HCT116 (cell line): ENCODE results near the gene POLR1B. TPM values are rescaled to one million over a fixed set of nuclear protein-coding genes. Genes with fewer than 3 reads are reported as not detected.
"Not testable (repeated sequence)": the region's sequence is repeated elsewhere in the genome, so short reads cannot be mapped to it uniquely, and the experiment has no call there.

Source experiments
- ATAC-seq: fragments of 200-7000 bp; cut with Tn5 transposase; 2 replicates; pipeline ENCODE4 v1.9.1; 2020; ENCODE audit warnings: mild to moderate bottlenecking, moderate library complexity
- BruUV-seq: library from RNA; stranded (reverse); fragments of 400-500 nt; replicated peaks from 2 replicates; lab custom pipeline; 2021; lab: Mats Ljungman, UMichigan
- CTCF ChIA-PET: fragments of 300-600 bp; sonication (Branson Sonifier 250); formaldehyde crosslinking; loops from one replicate; lab custom pipeline; 2021; ENCODE audit warnings: antibody characterized with exemption; lab: Charles Lee
- POLR2A ChIA-PET: fragments of 300-600, 350-600 bp; sonication (Branson Sonifier 250); formaldehyde crosslinking; loops from one replicate; lab custom pipeline; 2021; ENCODE audit warnings: antibody characterized with exemption; lab: Charles Lee
- RAD21 ChIA-PET, 2 experiments: fragments of 300-600 bp; sonication (Branson Sonifier 250); formaldehyde crosslinking; loops; one replicate each; lab custom pipeline; 2023; ENCODE audit warnings: low total read pairs in 2 of 2; ENCODE audit not compliant: uncharacterized antibody in 2 of 2, unreplicated experiment in 2 of 2, low non-redundant PET in 1 of 2; lab: Charles Lee
- DNase-seq: peaks from one replicate; pipeline ENCODE4 v3.0.0-alpha.2; 2010; ENCODE audit warnings: low read depth, low spot score
- H2AFZ ChIP-seq: fragments of 200-600 bp; shearing (Covaris generic), sonication (generic); 2 replicates; pipeline ENCODE4 v1.6.1; 2017; ENCODE audit warnings: low read depth, mixed run types, mixed read lengths, antibody characterized with exemption, low read length; ENCODE audit not compliant: poor library complexity, severe bottlenecking
- H3K27ac ChIP-seq: 2 replicates; pipeline ENCODE4 v1.5.1; 2012; ENCODE audit warnings: low read depth, low read length
- H3K27me3 ChIP-seq: fragments of 200-600 bp; sonication (generic); 2 replicates; pipeline ENCODE4 v1.6.1; 2016; ENCODE audit warnings: mixed run types, low read length, mixed read lengths; ENCODE audit not compliant: insufficient read depth
- H3K36me3 ChIP-seq, 2 experiments: fragments of 200-500 bp in 1 of 2; fragments of 200-600 bp in 1 of 2; sonication (Bioruptor generic) in 1 of 2; sonication (generic) in 1 of 2; 2 replicates each; pipeline versions ENCODE4 v1.5.1 to v1.6.1; 2014 to 2016; ENCODE audit warnings: low read length in 2 of 2, inconsistent platforms in 1 of 2, mixed read lengths in 1 of 2, mixed run types in 1 of 2; ENCODE audit not compliant: insufficient read depth in 2 of 2, control insufficient read depth in 1 of 2
- H3K4me1 ChIP-seq, 2 experiments: fragments of 200-600 bp in 1 of 2; sonication (generic) in 1 of 2; 2 replicates each; pipeline versions ENCODE4 v1.5.1 to v1.6.1; 2012 to 2017; ENCODE audit warnings: low read length in 2 of 2, inconsistent platforms in 1 of 2, mild to moderate bottlenecking in 1 of 2, mixed read lengths in 1 of 2, mixed run types in 1 of 2, moderate library complexity in 1 of 2; ENCODE audit not compliant: insufficient read depth in 2 of 2, control insufficient read depth in 1 of 2
- H3K4me2 ChIP-seq: fragments of 200-600 bp; sonication (generic); 2 replicates; pipeline ENCODE4 v1.6.1; 2017; ENCODE audit warnings: mixed run types, low read length, mixed read lengths
- H3K4me3 ChIP-seq, 2 experiments: fragments of 200-600 bp in 1 of 2; sonication (generic) in 1 of 2; replicated peaks in 1 of 2; 2 replicates each; pipeline ENCODE4 v1.5.1; 2011 to 2016; ENCODE audit warnings: low read length in 2 of 2, control low read depth in 1 of 2, low read depth in 1 of 2, mild to moderate bottlenecking in 1 of 2, mixed read lengths in 1 of 2, mixed run types in 1 of 2
- H3K79me2 ChIP-seq: fragments of 200-600 bp; sonication (generic); 2 replicates; pipeline ENCODE4 v1.6.1; 2017; ENCODE audit warnings: mild to moderate bottlenecking, mixed run types, low read length, moderate library complexity, mixed read lengths; ENCODE audit not compliant: insufficient read depth
- H3K9ac ChIP-seq: fragments of 200-600 bp; sonication (generic); 2 replicates; pipeline ENCODE4 v1.6.1; 2016; ENCODE audit warnings: low read length, mixed read lengths
- H3K9me2 ChIP-seq: fragments of 200-600 bp; sonication (generic), shearing (Covaris generic); 2 replicates; pipeline ENCODE4 v1.6.1; 2017; ENCODE audit warnings: mixed run types, mild to moderate bottlenecking, moderate library complexity; ENCODE audit not compliant: insufficient read depth
- H3K9me3 ChIP-seq, 2 experiments: fragments of 200-500 bp in 1 of 2; fragments of 200-600 bp in 1 of 2; sonication (Bioruptor generic) in 1 of 2; sonication (generic) in 1 of 2; 2 replicates each; pipeline ENCODE4 v1.6.1; 2014 to 2017; ENCODE audit warnings: low read length in 2 of 2, mixed read lengths in 2 of 2, inconsistent platforms in 1 of 2, low read depth in 1 of 2, mild to moderate bottlenecking in 1 of 2, mixed run types in 1 of 2, moderate library complexity in 1 of 2; ENCODE audit not compliant: control insufficient read depth in 1 of 2, insufficient read depth in 1 of 2
- H4K20me1 ChIP-seq: fragments of 200-600 bp; sonication (generic), shearing (Covaris generic); 2 replicates; pipeline ENCODE4 v1.6.1; 2017; ENCODE audit warnings: mixed run types, mild to moderate bottlenecking, moderate library complexity; ENCODE audit not compliant: insufficient read depth
- JUND ChIP-seq: IDR thresholded peaks from 2 replicates; pipeline ENCODE4 v1.6.1; 2012
- SIN3A ChIP-seq: IDR thresholded peaks from 2 replicates; pipeline ENCODE4 v1.6.1; 2012; ENCODE audit warnings: low read depth
- YY1 ChIP-seq: IDR thresholded peaks from 2 replicates; pipeline ENCODE4 v1.6.1; 2011; ENCODE audit warnings: low read length, low read depth, moderate library complexity, mild to moderate bottlenecking; ENCODE audit not compliant: insufficient replicate concordance; ENCODE audit errors: extremely low read depth
- ZBTB33 ChIP-seq: IDR thresholded peaks from 2 replicates; pipeline ENCODE4 v1.6.1; 2011; ENCODE audit warnings: mild to moderate bottlenecking, low read length, moderate library complexity; ENCODE audit not compliant: insufficient replicate concordance; ENCODE audit errors: extremely low read depth
- intact Hi-C: fragments of 100-400 bp; cut with micrococcal nuclease; formaldehyde crosslinking; loops from 2 replicates; pipeline ENCODE4 v1.10.0; 2022
- total RNA-seq: library from RNA; stranded (reverse); gene quantifications from one replicate; pipeline ENCODE4 v1.2.1, GENCODE V29; 2021; ENCODE audit not compliant: unreplicated experiment

Gene POLR1B
- total RNA-seq, 1 experiment from 2014 or later, result 57.7 TPM

- no TSS peak for BruUV-seq
- Histone ChIP-seq H4K20me1 (peaks cover 10% of the 10 kb centered on the region; the same call in 1 of the 2 replicates), H3K27ac (no peak overlapping the region), H3K9me2 (no peaks in the 10 kb centered on the region), H3K4me2 (no peak overlapping the region), H3K4me1 (no peaks in the 10 kb centered on the region), H3K27me3 (no peaks in the 10 kb centered on the region), H3K9ac (no peak overlapping the region), H3K79me2 (peaks cover 71% of the 10 kb centered on the region; the same call in 1 of the 2 replicates), H3K9me3 (no peaks in the 10 kb centered on the region), H2AFZ (no peak overlapping the region), H3K4me3 (no peak overlapping the region), H3K36me3 (peaks cover 45 to 65% of the 10 kb centered on the region in 2 experiments)
- intact Hi-C loops, result no loop called here
- no peak for TF ChIP-seq YY1
- TF ChIP-seq JUND, result no peak
- no peak for TF ChIP-seq ZBTB33
- TF ChIP-seq SIN3A, result no peak
- CTCF ChIA-PET, result no interaction called here
- POLR2A ChIA-PET, result no interaction called here
- ATAC-seq (no peak), DNase-seq (no peak)
- RAD21 ChIA-PET, result no interaction called here
These were observed 23.8 kb downstream of the POLR1B start for GRCh38 chr2:112566104-112566503.

DNA sequence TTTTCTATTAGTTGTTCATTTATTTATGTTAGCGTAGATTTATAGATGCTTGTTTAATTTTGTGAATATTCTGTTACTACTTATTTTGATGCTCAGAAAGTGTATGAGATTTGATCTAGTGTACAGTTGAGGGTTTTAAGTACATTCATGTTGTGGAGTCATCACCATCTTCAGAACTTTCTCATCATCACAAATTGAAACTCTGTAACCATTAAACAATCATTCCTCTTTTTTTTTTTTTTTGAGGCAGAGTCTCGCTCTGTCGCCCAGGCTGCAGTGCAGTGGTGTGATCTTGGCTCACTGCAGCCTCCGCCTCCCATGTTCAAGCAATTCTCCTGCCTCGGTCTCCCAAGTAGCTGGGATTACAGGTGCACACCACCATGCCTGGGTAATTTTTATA is 24.2 kb downstream of the POLR1B start:
- Histone ChIP-seq H3K79me2 (peaks cover 73% of the 10 kb centered on the region; the same call in 1 of the 2 replicates), H4K20me1 (peaks cover 10% of the 10 kb centered on the region; the same call in 1 of the 2 replicates), H3K36me3 (peaks cover 48 to 65% of the 10 kb centered on the region in 2 experiments)
- H2AFZ ChIP-seq, ATAC-seq, H3K27me3 ChIP-seq, H3K4me2 ChIP-seq, H3K9me2 ChIP-seq, intact Hi-C loops, DNase-seq, RAD21 ChIA-PET, CTCF ChIA-PET, H3K4me3 ChIP-seq, BruUV-seq, H3K27ac ChIP-seq, POLR2A ChIA-PET, H3K9ac ChIP-seq, H3K4me1 ChIP-seq, H3K9me3 ChIP-seq: not testable (repeated sequence)
